Spleen (tissue), 11 donors: ENCODE measurements around the gene ASCL5. TPM values are rescaled to one million over a fixed set of nuclear protein-coding genes. Genes with fewer than 3 reads are reported as not detected.

Experiments used
- DNase-seq: peaks from one replicate; pipeline ENCODE4 v3.0.0-alpha.2; 2020
- H3K27ac ChIP-seq, 8 donors: fragments of 200-600 bp; sonication (generic) in 7 of 8; 1 replicate in 4 of 8; 2 replicates in 4 of 8; pipeline versions ENCODE4 v1.5.0 to v1.8.0; 2016 to 2021; ENCODE audit warnings: inconsistent platforms in 4 of 8, mild to moderate bottlenecking in 4 of 8, moderate library complexity in 1 of 8
- H3K27me3 ChIP-seq, 7 donors: fragments of 200-600 bp; sonication (generic) in 6 of 7; replicated peaks in 1 of 7; 1 replicate in 4 of 7; 2 replicates in 3 of 7; pipeline versions ENCODE4 v1.5.0 to v1.8.0; 2016 to 2021; ENCODE audit warnings: inconsistent platforms in 3 of 7, mild to moderate bottlenecking in 1 of 7
- H3K36me3 ChIP-seq, 6 donors: fragments of 200-600 bp; sonication (generic) in 5 of 6; 1 replicate in 4 of 6; 2 replicates in 2 of 6; pipeline versions ENCODE4 v1.5.0 to v1.8.0; 2016 to 2021; ENCODE audit warnings: inconsistent platforms in 2 of 6
- H3K4me1 ChIP-seq, 6 donors: fragments of 200-600 bp; sonication (generic) in 5 of 6; 1 replicate in 3 of 6; 2 replicates in 3 of 6; pipeline versions ENCODE4 v1.5.0 to v1.8.0; 2016 to 2021; ENCODE audit warnings: inconsistent platforms in 3 of 6
- H3K4me3 ChIP-seq, 8 donors: fragments of 200-600 bp; sonication (generic) in 7 of 8; 1 replicate in 4 of 8; 2 replicates in 4 of 8; pipeline versions ENCODE4 v1.5.0 to v1.8.0; 2016 to 2021; ENCODE audit warnings: inconsistent platforms in 4 of 8, mild to moderate bottlenecking in 4 of 8, moderate library complexity in 2 of 8
- H3K9me3 ChIP-seq, 8 donors: fragments of 200-600 bp; sonication (generic) in 7 of 8; 1 replicate in 4 of 8; 2 replicates in 4 of 8; pipeline versions ENCODE4 v1.5.0 to v1.8.0; 2016 to 2021; ENCODE audit warnings: inconsistent platforms in 4 of 8
- POLR2A ChIP-seq, 3 donors: fragments of 450-650 bp; IDR thresholded peaks; one replicate each; pipeline ENCODE4 v1.5.1; 2017; ENCODE audit warnings: antibody characterized with exemption in 3 of 3, mild to moderate bottlenecking in 1 of 3
- POLR2AphosphoS5 ChIP-seq, 3 donors: sonication (generic); formaldehyde crosslinking; IDR thresholded peaks; one replicate each; pipeline ENCODE4 v1.5.1; 2017; ENCODE audit warnings: antibody characterized with exemption in 3 of 3
- WGBS, 5 donors: extraction: QIAGEN DNeasy Blood & Tissue Kit in 3 of 5; methylation state at CpG; one replicate each; pipeline versions ENCODE4 v1.1.5 to v1.1.7; 2013 to 2018; 5-methylcytosine and 5-hydroxymethylcytosine counted together
- intact Hi-C: fragments of 100-400 bp; cut with DNase I; formaldehyde crosslinking; loops from one replicate; pipeline ENCODE4 v1.15.0; 2023; ENCODE audit warnings: low total_unique reads
- polyA plus RNA-seq, 3 donors: library from polyadenylated mRNA; stranded (reverse); fragments of 200-250 nt; gene quantifications; one replicate each; pipeline ENCODE4 v1.2.1, GENCODE V29; 2013
- total RNA-seq, 7 donors: library from RNA; depleted of rRNA in 3 of 7; stranded (reverse); fragments of >200 nt in 3 of 7; fragmentation: NEBNext Ultra II Directional in 4 of 7; extraction: Animal tissue kit (Norgen Biotek cat#: 25700) in 4 of 7; gene quantifications; one replicate each; pipeline versions ENCODE4 v1.1.0 to v1.2.1, GENCODE V29; 2016 to 2021
- TF ChIP-seq, protein P1 (sequence below), 11 experiments: fragments of 200-600 bp in 7 of 11; fragments of 450-650 bp in 4 of 11; sonication (generic) in 4 of 11; IDR thresholded peaks in 8 of 11; conservative IDR thresholded peaks in 3 of 11; 1 replicate in 7 of 11; 2 replicates in 4 of 11; pipeline versions ENCODE4 v1.4.0 to v1.8.0; 2016 to 2021; ENCODE audit warnings: antibody characterized with exemption in 11 of 11, inconsistent platforms in 4 of 11, mild to moderate bottlenecking in 1 of 11
- donor health status: healthy with polysubstance abuse.
- donor health status: DM: no; HTN: no; CAD: no; lungs with moderate emphysema.
- donor health status: DM: no; HTN: no; CAD: no.
- donor health status: Bipolar disorder and iron deficiency.
- donor health status: healthy.
- donor health status: DM: no; HTN: no; CAD: no.
- donor health status: DM: yes; HTN: yes; CAD: no.

The ASCL5 gene
- total and polyA plus RNA-seq, 10 donors, result 0.06 to 0.85 (median 0.09) TPM; not detected in 6

DNA sequence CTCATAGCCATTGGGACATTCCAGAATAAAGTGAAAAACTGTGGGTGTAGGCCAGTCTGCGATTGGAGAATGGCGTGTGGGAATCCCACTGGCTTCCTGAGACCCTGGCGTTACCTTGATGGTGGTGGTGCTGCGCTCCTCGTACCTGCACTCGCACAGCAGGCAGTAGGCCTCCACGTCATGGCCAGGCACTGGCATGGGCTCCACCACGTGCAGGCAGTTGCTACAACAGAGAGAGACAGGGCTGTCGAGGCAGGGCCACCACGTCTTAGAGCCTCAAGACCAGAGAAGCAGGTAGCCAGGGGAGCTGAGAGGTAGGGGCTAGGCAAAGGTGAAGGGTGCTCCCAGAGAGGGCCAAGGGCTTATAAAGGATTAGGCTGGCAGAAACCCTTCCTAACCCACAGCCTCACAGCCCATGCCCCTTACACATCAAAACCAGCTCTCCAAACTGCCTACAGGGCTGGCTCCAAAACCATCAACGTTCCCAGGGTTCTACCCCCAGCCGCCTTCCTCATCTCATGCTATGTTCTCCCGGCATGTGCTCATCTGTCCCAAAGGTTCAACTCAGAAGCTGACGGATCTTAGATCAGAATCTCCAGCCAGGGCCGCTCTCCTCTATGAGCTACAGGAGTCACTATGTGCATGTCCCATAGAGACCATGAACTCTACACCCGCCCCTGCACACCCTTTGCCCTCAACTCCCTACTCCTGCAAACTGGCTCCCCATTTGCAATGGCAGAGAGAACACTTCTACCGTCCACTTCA, 19.8 kb upstream of the ASCL5 start:
- Histone ChIP-seq H3K27me3 (no peaks in the 10 kb centered on the region), H3K4me1 (peaks cover 0 to 9% (median 0%) of the 10 kb centered on the region in 6 donors), H3K4me3 (no peak overlapping the region), H3K27ac (no peak overlapping the region), H3K9me3 (no peaks in the 10 kb centered on the region), H3K36me3 (peaks cover 3 to 99% (median 55%) of the 10 kb centered on the region in 6 donors)
- intact Hi-C loops, result no loop called here
- no peak for TF ChIP-seq POLR2A (IDR thresholded peaks at IDR 0.05)
- no peak for TF ChIP-seq POLR2AphosphoS5 (IDR thresholded peaks at IDR 0.05)
- TF ChIP-seq, protein P1, sequence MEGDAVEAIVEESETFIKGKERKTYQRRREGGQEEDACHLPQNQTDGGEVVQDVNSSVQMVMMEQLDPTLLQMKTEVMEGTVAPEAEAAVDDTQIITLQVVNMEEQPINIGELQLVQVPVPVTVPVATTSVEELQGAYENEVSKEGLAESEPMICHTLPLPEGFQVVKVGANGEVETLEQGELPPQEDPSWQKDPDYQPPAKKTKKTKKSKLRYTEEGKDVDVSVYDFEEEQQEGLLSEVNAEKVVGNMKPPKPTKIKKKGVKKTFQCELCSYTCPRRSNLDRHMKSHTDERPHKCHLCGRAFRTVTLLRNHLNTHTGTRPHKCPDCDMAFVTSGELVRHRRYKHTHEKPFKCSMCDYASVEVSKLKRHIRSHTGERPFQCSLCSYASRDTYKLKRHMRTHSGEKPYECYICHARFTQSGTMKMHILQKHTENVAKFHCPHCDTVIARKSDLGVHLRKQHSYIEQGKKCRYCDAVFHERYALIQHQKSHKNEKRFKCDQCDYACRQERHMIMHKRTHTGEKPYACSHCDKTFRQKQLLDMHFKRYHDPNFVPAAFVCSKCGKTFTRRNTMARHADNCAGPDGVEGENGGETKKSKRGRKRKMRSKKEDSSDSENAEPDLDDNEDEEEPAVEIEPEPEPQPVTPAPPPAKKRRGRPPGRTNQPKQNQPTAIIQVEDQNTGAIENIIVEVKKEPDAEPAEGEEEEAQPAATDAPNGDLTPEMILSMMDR (IDR thresholded peaks at IDR 0.05 in 8 of 11, conservative IDR thresholded peaks at IDR 0.05 in 3 of 11), result no peak
- WGBS, 5 donors, result 88 to 98% (median 91%) methylated on average over 11 to 17 of the region's 17 CpGs
- peak; percentile 67 for DNase-seq

DNA sequence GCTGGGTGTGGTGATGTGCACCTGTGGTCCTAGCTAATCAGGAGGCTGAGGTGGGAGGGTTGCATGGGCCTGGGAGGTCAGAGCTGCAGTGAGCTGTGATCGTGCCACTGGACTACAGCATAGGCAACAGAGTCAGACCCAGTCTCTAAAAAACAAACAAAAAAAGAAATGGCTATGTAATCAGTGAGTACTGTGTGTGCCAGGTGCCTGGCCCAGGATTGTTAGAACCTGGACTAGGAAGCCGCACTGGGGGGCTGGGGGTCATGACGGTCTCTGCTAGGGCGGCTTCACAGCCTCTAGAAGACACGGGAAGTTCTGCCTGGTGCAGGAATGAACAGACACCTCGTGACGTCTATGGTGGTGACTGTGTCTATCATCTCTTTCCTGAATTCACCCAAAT, 18.8 kb upstream of the ASCL5 start:
- H3K9me3 ChIP-seq, result no peaks in the 10 kb centered on the region
- H3K27me3 ChIP-seq, result no peaks in the 10 kb centered on the region
- H3K36me3 ChIP-seq, result peaks cover 3 to 99% (median 59%) of the 10 kb centered on the region in 6 donors
- 90 to 98% (median 93%) methylated on average over 7 of the region's 7 CpGs for WGBS, 5 donors
- TF ChIP-seq, protein P1 (IDR thresholded peaks at IDR 0.05 in 8 of 11, conservative IDR thresholded peaks at IDR 0.05 in 3 of 11), result no peak
- no peak for TF ChIP-seq POLR2AphosphoS5 (IDR thresholded peaks at IDR 0.05)
- TF ChIP-seq POLR2A (IDR thresholded peaks at IDR 0.05), result no peak
- H3K4me3 ChIP-seq, result no peak overlapping the region
- peak; percentile 52 for DNase-seq
- intact Hi-C loops, result no loop called here
- H3K4me1 ChIP-seq, result peaks cover 0 to 6% (median 0%) of the 10 kb centered on the region in 6 donors
- no peak overlapping the region for H3K27ac ChIP-seq

DNA sequence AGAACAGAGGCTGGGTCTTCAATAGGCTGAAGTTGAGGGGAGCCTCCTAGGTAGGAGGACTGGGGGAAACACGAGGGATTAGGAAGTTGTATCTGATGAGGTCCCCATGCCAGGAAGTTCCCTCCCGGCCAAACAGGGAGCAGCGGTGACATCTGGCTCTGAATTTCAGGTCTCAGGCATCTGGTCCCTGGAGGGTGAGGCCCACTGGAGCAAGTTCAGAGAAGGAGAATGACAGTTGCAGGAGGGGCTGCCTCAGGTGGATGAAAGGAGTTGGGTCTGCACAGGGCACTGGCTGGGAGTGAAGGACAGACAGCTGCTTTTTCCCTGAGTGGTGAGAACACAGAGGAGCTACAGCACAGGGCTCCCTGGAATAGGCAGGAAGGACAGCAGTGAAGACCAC, 18.1 kb upstream of the ASCL5 start:
- TF ChIP-seq POLR2A (IDR thresholded peaks at IDR 0.05) (no peak), POLR2AphosphoS5 (IDR thresholded peaks at IDR 0.05) (no peak)
- TF ChIP-seq, protein P1 (IDR thresholded peaks at IDR 0.05 in 8 of 11, conservative IDR thresholded peaks at IDR 0.05 in 3 of 11), result no peak
- peaks cover 3 to 99% (median 61%) of the 10 kb centered on the region in 6 donors for H3K36me3 ChIP-seq
- H3K4me3 ChIP-seq, result no peak overlapping the region
- peak; percentile 56 for DNase-seq
- H3K27me3 ChIP-seq, result no peaks in the 10 kb centered on the region
- H3K27ac ChIP-seq, result no peak overlapping the region
- H3K9me3 ChIP-seq, result no peaks in the 10 kb centered on the region
- intact Hi-C loops, result no loop called here
- 75 to 92% (median 83%) methylated on average over 3 of the region's 3 CpGs for WGBS, 5 donors
- peaks cover 0 to 6% (median 0%) of the 10 kb centered on the region in 6 donors for H3K4me1 ChIP-seq

DNA sequence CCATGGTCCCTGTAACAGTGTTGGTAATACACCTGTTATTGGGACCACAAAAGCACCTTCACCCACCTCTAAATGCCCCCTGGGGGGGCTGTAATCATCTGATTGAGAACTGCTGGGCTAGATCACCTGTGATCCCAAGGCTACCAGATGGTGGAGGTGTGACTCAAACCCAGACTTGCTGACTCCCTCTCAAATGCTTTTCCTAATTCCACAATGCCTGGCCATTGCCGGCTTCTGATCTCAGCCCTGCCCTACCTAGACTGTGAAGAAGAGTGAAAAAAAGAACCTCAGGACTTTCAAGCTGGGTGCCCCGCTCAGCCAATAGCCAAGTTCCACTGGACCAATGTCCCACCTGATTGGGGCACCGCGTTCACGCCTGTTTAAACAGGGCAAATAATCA, 17.7 kb upstream of the ASCL5 start:
- H3K36me3 ChIP-seq, result peaks cover 3 to 99% (median 61%) of the 10 kb centered on the region in 6 donors
- H3K9me3 ChIP-seq, result no peaks in the 10 kb centered on the region
- DNase-seq, result no peak

More for the DNA sequence above, 17.7 kb upstream of the ASCL5 start:
- Histone ChIP-seq H3K4me1 (peaks cover 0 to 6% (median 0%) of the 10 kb centered on the region in 6 donors), H3K27me3 (no peaks in the 10 kb centered on the region), H3K27ac (no peak overlapping the region), H3K4me3 (no peak overlapping the region)
- TF ChIP-seq POLR2A (IDR thresholded peaks at IDR 0.05) (no peak), POLR2AphosphoS5 (IDR thresholded peaks at IDR 0.05) (no peak)
- TF ChIP-seq, protein P1 (IDR thresholded peaks at IDR 0.05 in 8 of 11, conservative IDR thresholded peaks at IDR 0.05 in 3 of 11), result no peak
- 75 to 88% (median 80%) methylated on average over 5 of the region's 5 CpGs for WGBS, 5 donors
- intact Hi-C loops, result no loop called here
